HCT116 (cell line): Measurements from ENCODE around the gene EFS. TPM values are rescaled to one million over a fixed set of nuclear protein-coding genes. Genes with fewer than 3 reads are reported as not detected.

Experiments
- ATAC-seq: fragments of 200-7000 bp; cut with Tn5 transposase; 2 replicates; pipeline ENCODE4 v1.9.1; 2020; ENCODE audit warnings: mild to moderate bottlenecking, moderate library complexity
- BruUV-seq: library from RNA; stranded (reverse); fragments of 400-500 nt; replicated peaks from 2 replicates; lab custom pipeline; 2021; lab: Mats Ljungman, UMichigan
- CTCF ChIA-PET: fragments of 300-600 bp; sonication (Branson Sonifier 250); formaldehyde crosslinking; loops from one replicate; lab custom pipeline; 2021; ENCODE audit warnings: antibody characterized with exemption; lab: Charles Lee
- POLR2A ChIA-PET: fragments of 300-600, 350-600 bp; sonication (Branson Sonifier 250); formaldehyde crosslinking; loops from one replicate; lab custom pipeline; 2021; ENCODE audit warnings: antibody characterized with exemption; lab: Charles Lee
- RAD21 ChIA-PET, 2 experiments: fragments of 300-600 bp; sonication (Branson Sonifier 250); formaldehyde crosslinking; loops; one replicate each; lab custom pipeline; 2023; ENCODE audit warnings: low total read pairs in 2 of 2; ENCODE audit not compliant: uncharacterized antibody in 2 of 2, unreplicated experiment in 2 of 2, low non-redundant PET in 1 of 2; lab: Charles Lee
- DNase-seq: peaks from one replicate; pipeline ENCODE4 v3.0.0-alpha.2; 2010; ENCODE audit warnings: low read depth, low spot score
- H2AFZ ChIP-seq: fragments of 200-600 bp; shearing (Covaris generic), sonication (generic); 2 replicates; pipeline ENCODE4 v1.6.1; 2017; ENCODE audit warnings: low read depth, mixed run types, mixed read lengths, antibody characterized with exemption, low read length; ENCODE audit not compliant: poor library complexity, severe bottlenecking
- H3K27ac ChIP-seq: 2 replicates; pipeline ENCODE4 v1.5.1; 2012; ENCODE audit warnings: low read depth, low read length
- H3K27me3 ChIP-seq: fragments of 200-600 bp; sonication (generic); 2 replicates; pipeline ENCODE4 v1.6.1; 2016; ENCODE audit warnings: mixed run types, low read length, mixed read lengths; ENCODE audit not compliant: insufficient read depth
- H3K36me3 ChIP-seq, 2 experiments: fragments of 200-500 bp in 1 of 2; fragments of 200-600 bp in 1 of 2; sonication (Bioruptor generic) in 1 of 2; sonication (generic) in 1 of 2; 2 replicates each; pipeline versions ENCODE4 v1.5.1 to v1.6.1; 2014 to 2016; ENCODE audit warnings: low read length in 2 of 2, inconsistent platforms in 1 of 2, mixed read lengths in 1 of 2, mixed run types in 1 of 2; ENCODE audit not compliant: insufficient read depth in 2 of 2, control insufficient read depth in 1 of 2
- H3K4me1 ChIP-seq, 2 experiments: fragments of 200-600 bp in 1 of 2; sonication (generic) in 1 of 2; 2 replicates each; pipeline versions ENCODE4 v1.5.1 to v1.6.1; 2012 to 2017; ENCODE audit warnings: low read length in 2 of 2, inconsistent platforms in 1 of 2, mild to moderate bottlenecking in 1 of 2, mixed read lengths in 1 of 2, mixed run types in 1 of 2, moderate library complexity in 1 of 2; ENCODE audit not compliant: insufficient read depth in 2 of 2, control insufficient read depth in 1 of 2
- H3K4me2 ChIP-seq: fragments of 200-600 bp; sonication (generic); 2 replicates; pipeline ENCODE4 v1.6.1; 2017; ENCODE audit warnings: mixed run types, low read length, mixed read lengths
- H3K4me3 ChIP-seq, 2 experiments: fragments of 200-600 bp in 1 of 2; sonication (generic) in 1 of 2; replicated peaks in 1 of 2; 2 replicates each; pipeline ENCODE4 v1.5.1; 2011 to 2016; ENCODE audit warnings: low read length in 2 of 2, control low read depth in 1 of 2, low read depth in 1 of 2, mild to moderate bottlenecking in 1 of 2, mixed read lengths in 1 of 2, mixed run types in 1 of 2
- H3K79me2 ChIP-seq: fragments of 200-600 bp; sonication (generic); 2 replicates; pipeline ENCODE4 v1.6.1; 2017; ENCODE audit warnings: mild to moderate bottlenecking, mixed run types, low read length, moderate library complexity, mixed read lengths; ENCODE audit not compliant: insufficient read depth
- H3K9ac ChIP-seq: fragments of 200-600 bp; sonication (generic); 2 replicates; pipeline ENCODE4 v1.6.1; 2016; ENCODE audit warnings: low read length, mixed read lengths
- H3K9me2 ChIP-seq: fragments of 200-600 bp; sonication (generic), shearing (Covaris generic); 2 replicates; pipeline ENCODE4 v1.6.1; 2017; ENCODE audit warnings: mixed run types, mild to moderate bottlenecking, moderate library complexity; ENCODE audit not compliant: insufficient read depth
- H3K9me3 ChIP-seq, 2 experiments: fragments of 200-500 bp in 1 of 2; fragments of 200-600 bp in 1 of 2; sonication (Bioruptor generic) in 1 of 2; sonication (generic) in 1 of 2; 2 replicates each; pipeline ENCODE4 v1.6.1; 2014 to 2017; ENCODE audit warnings: low read length in 2 of 2, mixed read lengths in 2 of 2, inconsistent platforms in 1 of 2, low read depth in 1 of 2, mild to moderate bottlenecking in 1 of 2, mixed run types in 1 of 2, moderate library complexity in 1 of 2; ENCODE audit not compliant: control insufficient read depth in 1 of 2, insufficient read depth in 1 of 2
- H4K20me1 ChIP-seq: fragments of 200-600 bp; sonication (generic), shearing (Covaris generic); 2 replicates; pipeline ENCODE4 v1.6.1; 2017; ENCODE audit warnings: mixed run types, mild to moderate bottlenecking, moderate library complexity; ENCODE audit not compliant: insufficient read depth
- EGR1 ChIP-seq: IDR thresholded peaks from 2 replicates; pipeline ENCODE4 v1.6.1; 2012; ENCODE audit warnings: low read depth
- ELF1 ChIP-seq: IDR thresholded peaks from 2 replicates; pipeline ENCODE4 v1.6.1; 2012; ENCODE audit warnings: low read depth, borderline replicate concordance
- JUND ChIP-seq: IDR thresholded peaks from 2 replicates; pipeline ENCODE4 v1.6.1; 2012
- MAX ChIP-seq: IDR thresholded peaks from 2 replicates; pipeline ENCODE4 v1.6.1; 2012
- SIN3A ChIP-seq: IDR thresholded peaks from 2 replicates; pipeline ENCODE4 v1.6.1; 2012; ENCODE audit warnings: low read depth
- SP1 ChIP-seq: IDR thresholded peaks from 2 replicates; pipeline ENCODE4 v1.6.1; 2012; ENCODE audit warnings: low read depth
- SRF ChIP-seq: IDR thresholded peaks from 2 replicates; pipeline ENCODE4 v1.6.1; 2012; ENCODE audit warnings: low read depth
- ZFX ChIP-seq: fragments of 450-650 bp; IDR thresholded peaks from 2 replicates; pipeline ENCODE4 v1.6.1; 2017
- intact Hi-C: fragments of 100-400 bp; cut with micrococcal nuclease; formaldehyde crosslinking; loops from 2 replicates; pipeline ENCODE4 v1.10.0; 2022
- total RNA-seq: library from RNA; stranded (reverse); gene quantifications from one replicate; pipeline ENCODE4 v1.2.1, GENCODE V29; 2021; ENCODE audit not compliant: unreplicated experiment

Gene EFS
- total RNA-seq, 1 experiment from 2014 or later, result 0.10 TPM

- Histone ChIP-seq H4K20me1 (no peaks in the 10 kb centered on the region), H3K9me3 (no peaks in the 10 kb centered on the region), H3K4me3 (no peak overlapping the region), H3K9ac (no peak overlapping the region), H3K4me2 (no peak overlapping the region), H3K4me1 (no peaks in the 10 kb centered on the region), H2AFZ (no peak overlapping the region), H3K27ac (no peak overlapping the region), H3K36me3 (no peaks in the 10 kb centered on the region), H3K79me2 (no peaks in the 10 kb centered on the region)
- DNase-seq, result no peak
- ChIA-PET CTCF (interaction anchor here (0.6 to 1.7 kb wide), 2 partner anchors 21 to 537 kb away, joined by 3 to 10 read pairs; no protein-coding TSS in a partner anchor), RAD21 (no interaction called here), POLR2A (no interaction called here)
- intact Hi-C loops, result no loop called here
- TF ChIP-seq MAX (no peak), SIN3A (no peak)
- TF ChIP-seq, all 23 proteins: peak for 0
- Histone ChIP-seq H3K9me2 (no peaks in the 10 kb centered on the region), H3K27me3 (0 out of 2 replicates have a peak, but pooled peaks cover 3% of the 10 kb centered on the region)
- BruUV-seq, result no TSS peak
- ATAC-seq, result no peak
These were observed 5.8 kb downstream of the EFS start for GRCh38 chr14:23359167-23359626.

- ATAC-seq, result no peak
- TF ChIP-seq MAX (no peak), SP1 (no peak), ZFX (no peak), SRF (no peak), ELF1 (no peak), JUND (no peak), EGR1 (no peak)
- H3K9ac ChIP-seq, result no peak overlapping the region
- no peak for DNase-seq
- H3K27me3 ChIP-seq, result no peaks in the 10 kb centered on the region
- POLR2A ChIA-PET, result no interaction called here
- intact Hi-C loops, result no loop called here
- no peaks in the 10 kb centered on the region for H3K79me2 ChIP-seq
- no peak overlapping the region for H3K4me3 ChIP-seq
- no peaks in the 10 kb centered on the region for H4K20me1 ChIP-seq
- no peak overlapping the region for H3K27ac ChIP-seq
- no TSS peak for BruUV-seq
- no peaks in the 10 kb centered on the region for H3K9me3 ChIP-seq
- H3K36me3 ChIP-seq, result no peaks in the 10 kb centered on the region
- H3K9me2 ChIP-seq, result no peaks in the 10 kb centered on the region
- H2AFZ ChIP-seq, result no peak overlapping the region
- no peaks in the 10 kb centered on the region for H3K4me1 ChIP-seq
- CTCF ChIA-PET, result interaction anchor here (0.6 kb wide), 1 partner anchor 536 kb away, joined by 3 read pairs; no protein-coding TSS in a partner anchor
- H3K4me2 ChIP-seq, result no peak overlapping the region
- RAD21 ChIA-PET, result no interaction called here
These were observed 6.3 kb downstream of the EFS start for GRCh38 chr14:23358553-23359166.
